Activated CD4-positive, CD25-positive, alpha-beta regulatory T cell treated with anti-CD3 and anti-CD28 coated beads, Interleukin-2, amount 50 U/mL, for 16 hours (primary cell): Measurements from ENCODE around the gene HERC6.
"Not testable (repeated sequence)": the region's sequence is repeated elsewhere in the genome, so short reads cannot be mapped to it uniquely, and the experiment has no call there.

ENCODE experiments used
- DNase-seq: peaks from one replicate; pipeline ENCODE4 v3.0.0-alpha.2; 2020; ENCODE audit warnings: low read depth, low spot score

Gene HERC6

DNA sequence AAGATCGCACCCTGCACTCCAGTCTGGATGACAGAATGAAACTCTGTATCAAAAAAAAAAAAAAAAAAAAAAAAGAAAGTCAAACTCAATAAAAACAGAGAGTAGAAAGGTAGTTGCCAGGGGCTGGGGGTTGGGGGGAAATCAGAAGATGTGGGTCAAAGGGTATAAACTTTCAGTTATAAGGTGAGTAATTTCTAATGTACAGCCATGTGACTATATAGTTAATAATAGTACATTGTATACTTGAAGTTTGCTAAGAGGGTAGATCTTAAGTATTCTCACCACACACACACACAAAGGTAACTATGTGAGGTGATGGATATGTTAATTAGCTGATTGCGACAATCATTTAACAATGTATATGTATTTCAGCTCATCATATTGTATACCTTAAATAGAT lies 11.5 kb downstream of the HERC6 start:
- no peak for DNase-seq

DNA sequence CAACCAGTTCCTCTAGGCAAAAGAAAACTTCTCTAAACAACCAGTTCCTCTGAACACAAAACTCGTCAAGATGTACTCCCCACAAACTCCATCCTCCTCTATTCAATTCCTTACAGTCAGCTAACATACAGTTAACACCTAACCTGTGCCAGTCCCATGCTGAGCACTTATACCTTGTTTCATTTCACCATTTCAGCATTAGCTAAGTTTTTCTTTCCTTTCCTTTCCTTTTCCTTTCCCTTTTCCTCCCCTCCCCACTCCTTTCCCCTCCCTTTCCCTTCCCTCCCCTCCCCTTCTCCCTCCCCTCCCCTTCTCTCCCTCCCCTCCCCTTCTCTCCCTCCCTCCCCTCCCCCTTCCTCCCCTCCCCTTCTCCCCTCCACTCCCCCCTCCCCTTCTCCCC lies 13.1 kb downstream of the HERC6 start:
- DNase-seq, result no peak

DNA sequence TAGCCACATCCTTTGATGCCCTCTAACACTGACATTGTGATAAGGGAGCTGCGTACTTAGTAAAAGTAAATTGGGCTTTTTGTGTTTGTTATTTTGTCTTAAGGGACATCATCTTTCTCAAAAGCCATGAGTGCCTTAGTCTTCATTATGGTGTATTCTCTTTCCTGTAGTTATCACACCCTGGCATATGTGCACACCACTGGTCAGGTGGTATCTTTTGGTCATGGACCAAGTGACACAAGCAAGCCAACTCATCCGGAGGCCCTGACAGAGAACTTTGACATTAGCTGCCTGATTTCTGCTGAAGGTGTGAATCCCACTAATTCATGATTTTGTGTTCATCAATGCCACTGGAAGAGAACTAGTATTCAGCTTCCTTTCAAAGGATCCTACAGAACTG lies 18.0 kb downstream of the HERC6 start:
- DNase-seq, result no peak

DNA sequence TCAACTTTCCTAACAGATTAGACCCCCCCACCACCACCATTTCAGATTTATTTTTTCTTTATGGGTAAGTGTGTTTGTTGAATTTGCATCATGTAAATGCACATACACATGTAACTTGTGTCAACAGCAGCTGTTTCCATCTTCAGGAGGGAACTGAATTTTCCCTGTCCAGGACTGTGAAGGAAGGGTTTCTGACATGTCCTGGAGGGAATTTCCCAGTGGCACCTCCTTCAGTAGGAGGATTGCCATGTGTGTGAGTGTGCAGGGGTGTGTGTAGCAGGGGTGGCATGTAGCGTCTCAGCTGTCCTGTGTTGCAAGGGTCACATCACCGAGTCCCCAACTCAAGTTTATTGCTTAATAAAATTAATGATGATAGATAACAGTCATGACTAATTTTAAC lies 19.7 kb downstream of the HERC6 start:
- DNase-seq, result no peak

DNA sequence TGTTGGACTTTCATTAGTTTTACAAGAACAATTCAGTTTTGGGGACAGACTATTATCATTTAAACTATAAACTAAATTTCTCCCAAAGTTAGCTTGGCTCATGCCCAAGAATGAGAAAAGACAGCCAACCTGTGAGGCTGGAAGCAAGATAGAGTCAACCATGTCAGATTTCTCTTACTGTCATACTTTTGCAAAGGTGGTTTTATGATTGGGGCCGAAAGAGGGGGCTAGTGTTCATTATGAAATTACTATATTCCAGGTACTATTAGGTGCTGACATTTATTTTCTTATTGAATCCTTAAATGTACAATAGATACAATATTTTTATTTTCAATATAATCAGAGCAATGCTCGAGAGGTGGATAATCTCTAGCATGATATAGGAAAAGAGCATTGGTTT lies 30.6 kb downstream of the HERC6 start:
- no peak for DNase-seq

DNA sequence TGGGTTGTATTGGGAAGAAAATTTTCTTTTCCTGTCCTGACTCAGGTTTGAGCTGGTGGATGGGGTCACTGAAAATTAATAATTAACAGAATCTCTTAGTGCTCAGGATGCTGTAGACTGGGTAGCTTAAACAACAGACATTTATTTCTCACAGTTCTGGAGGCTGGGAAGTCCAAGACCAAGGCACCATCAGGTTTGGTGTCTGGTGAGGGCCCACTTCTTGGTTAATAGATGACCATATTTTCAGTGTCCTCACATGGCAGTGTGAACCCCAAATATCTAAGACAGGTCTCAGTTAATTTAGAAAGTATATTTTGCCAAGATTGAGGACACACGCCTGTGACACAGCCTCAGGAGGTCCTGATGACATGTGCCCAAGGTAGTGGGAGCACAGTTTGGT lies 31.1 kb downstream of the HERC6 start:
- no peak for DNase-seq

DNA sequence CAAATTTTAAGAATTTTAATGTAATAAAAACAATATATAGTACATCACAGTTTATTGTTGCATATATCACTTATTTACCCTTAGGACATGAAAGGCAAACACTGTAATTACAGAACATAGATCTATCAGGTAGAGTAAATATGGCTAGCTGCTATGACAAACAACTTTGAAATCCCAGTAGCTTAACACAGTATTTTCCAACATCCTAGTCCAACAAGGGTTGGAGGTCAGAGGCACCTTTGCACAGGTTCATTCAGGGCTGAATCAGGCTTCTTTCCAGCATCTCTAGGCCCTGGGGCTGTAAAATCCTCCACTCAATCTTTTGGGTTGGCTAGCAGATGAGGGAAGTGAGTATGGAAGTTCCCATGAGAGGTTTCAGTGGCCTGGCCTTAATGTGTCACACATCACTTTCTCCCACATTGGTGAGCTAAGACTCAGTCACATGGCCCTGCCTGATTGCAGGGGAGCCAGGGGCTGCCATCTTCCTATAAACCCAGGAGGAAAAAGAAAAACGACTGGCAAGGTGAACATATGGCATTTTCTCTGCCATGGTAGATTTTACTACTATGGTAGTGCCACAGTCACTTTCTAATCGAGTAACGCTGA lies 32.9 kb downstream of the HERC6 start:
- DNase-seq, result no peak

DNA sequence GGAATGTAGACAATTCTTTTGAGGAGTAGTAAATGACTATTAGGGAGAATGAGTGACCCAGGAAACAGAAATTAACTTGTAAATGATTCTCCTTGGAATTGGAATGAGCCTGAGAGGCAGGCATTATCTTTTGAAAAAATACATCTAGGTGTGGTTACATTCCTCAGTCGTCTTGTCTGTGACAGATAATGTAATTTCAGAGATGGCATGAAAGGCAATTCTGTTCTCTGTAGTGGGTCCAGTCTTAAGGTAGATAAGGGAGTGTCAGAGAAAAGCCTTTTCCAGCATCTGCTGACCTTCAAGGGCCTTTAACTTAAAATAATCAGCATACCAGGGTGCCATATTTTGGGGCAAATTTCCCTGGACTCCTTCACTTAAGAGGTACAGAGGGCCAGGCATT lies 35.1 kb downstream of the HERC6 start:
- DNase-seq, result no peak

DNA sequence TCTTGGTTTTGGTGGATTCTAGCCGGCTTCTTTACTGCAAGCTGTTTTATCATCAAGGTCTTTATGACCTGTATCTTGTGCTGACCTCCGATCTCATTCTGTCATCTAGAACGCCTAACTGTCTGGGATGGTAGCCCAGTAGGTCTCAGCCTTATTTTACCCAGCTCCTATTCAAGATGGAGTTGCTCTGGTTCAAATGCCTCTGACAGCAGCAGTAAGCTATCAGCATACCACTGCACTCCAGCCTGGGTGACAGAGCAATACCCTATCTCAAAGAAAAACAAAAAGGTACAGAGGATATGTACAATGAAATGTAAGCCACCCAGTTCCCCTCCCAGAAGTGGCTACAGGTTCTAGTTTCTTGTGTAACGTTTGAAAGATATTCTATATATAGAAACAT lies 36.1 kb downstream of the HERC6 start:
- no peak for DNase-seq

DNA sequence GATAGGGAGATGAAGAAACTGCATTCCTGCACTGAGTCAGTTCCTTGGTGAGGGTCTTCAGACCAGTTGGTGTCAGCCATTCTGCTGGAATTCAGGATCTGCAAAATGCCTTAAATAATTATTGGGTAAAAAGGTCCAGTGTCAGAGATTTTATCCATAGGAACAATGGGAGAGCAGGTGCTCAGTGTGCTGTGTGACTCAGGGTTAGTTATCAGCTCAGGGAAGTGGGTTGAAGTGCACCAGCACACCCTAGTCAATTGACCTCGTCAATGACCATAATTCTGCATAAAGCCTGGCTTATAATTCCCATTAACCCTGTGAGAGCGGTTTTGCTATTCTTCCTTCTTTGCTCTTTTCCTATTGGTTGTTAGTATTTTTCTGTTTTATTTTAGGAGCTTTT lies 37.3 kb downstream of the HERC6 start:
- no peak for DNase-seq

DNA sequence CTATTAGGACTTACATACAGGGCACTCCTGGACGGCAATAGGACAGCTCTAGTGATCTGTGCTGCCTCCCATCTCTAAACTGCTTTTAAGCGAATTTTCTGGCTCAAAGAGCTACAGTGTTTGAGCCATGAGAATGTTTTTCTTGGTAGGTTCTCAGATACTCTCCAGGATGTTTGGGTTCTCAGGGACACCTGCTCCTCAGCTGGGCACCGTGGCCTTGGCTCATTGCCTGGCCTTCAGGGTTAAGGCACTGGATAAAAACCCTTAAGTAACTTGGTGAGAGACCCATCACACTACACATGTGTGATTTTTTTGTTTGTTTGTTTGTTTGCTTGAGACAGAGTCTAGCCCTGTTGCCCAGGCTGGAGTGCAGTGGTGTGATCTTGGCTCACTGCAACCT lies 39.8 kb downstream of the HERC6 start:
- no peak for DNase-seq

DNA sequence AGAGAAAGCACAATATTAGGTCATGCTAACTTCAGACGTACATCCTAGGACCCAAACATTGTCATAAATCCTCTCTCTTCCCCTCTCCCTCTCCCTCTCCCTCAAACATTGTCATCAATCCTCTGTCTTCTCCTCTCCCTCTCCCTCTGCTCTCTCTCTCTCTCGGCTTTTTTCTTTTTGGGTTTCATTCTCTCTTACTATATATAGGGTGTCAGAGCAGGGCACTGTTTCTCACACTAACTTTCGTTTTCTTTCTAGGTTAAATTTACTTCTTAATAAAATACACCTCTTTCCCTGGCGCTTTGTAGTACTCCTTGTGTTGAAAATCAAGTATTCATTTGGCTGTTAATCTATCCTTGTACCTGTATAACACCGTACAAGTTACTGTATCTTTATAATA lies 41.2 kb downstream of the HERC6 start:
- DNase-seq, result no peak

DNA sequence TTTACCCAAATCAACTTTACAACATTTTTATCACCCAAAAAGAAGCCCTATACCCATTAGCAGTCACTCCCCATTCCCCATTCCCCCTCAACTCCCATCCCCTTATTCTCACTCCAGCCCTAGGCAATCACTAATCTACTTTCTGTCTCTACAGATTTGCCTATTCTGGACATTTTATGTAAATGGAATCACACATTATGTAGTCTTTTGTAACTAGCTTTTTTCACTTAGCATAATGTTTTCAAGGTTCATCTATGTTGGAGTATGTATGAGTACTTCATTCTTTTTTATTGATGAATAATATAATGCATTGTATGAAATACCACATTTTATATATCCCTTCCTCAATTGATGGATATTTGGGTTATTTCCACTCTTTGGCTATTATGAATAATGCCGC lies 42.2 kb downstream of the HERC6 start:
- no peak for DNase-seq

DNA sequence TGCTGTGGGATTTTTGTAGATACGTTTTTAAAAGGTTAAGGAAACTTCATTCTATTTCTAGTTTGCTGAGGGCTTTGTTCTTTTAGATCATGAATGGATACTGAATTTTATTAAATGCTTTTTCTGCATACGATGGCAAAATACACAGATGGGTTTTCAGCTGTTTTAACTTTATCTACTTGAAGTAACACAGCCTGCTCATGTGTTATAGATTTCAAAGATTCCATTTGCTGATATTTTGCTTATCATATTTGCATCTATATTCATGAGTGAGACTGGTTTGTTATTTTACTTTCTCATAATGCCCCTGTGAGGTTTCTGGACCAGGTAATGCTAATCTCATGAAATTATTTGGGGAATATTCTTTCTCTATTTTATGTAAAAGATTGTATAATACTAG lies 43.8 kb downstream of the HERC6 start:
- DNase-seq, result no peak

DNA sequence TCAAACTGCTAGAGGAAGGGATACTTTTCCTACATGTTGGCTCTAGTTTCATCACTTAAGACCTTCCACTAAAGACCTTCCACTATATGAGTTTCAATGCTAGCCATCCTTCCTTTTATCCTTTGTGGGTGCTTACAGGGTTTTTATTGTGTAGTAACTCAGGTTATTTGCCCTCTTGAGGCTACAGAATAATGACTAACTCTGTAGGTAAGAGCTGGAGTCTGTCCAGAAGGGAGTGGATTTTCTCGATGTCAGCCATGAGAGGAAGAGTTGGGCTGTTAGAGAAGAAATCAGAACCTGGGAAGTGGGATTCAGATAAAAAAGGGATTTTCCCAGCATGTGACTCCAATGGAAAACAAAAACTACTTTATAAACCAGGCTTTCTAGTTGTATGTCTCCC lies 50.7 kb downstream of the HERC6 start:
- DNase-seq, result no peak

DNA sequence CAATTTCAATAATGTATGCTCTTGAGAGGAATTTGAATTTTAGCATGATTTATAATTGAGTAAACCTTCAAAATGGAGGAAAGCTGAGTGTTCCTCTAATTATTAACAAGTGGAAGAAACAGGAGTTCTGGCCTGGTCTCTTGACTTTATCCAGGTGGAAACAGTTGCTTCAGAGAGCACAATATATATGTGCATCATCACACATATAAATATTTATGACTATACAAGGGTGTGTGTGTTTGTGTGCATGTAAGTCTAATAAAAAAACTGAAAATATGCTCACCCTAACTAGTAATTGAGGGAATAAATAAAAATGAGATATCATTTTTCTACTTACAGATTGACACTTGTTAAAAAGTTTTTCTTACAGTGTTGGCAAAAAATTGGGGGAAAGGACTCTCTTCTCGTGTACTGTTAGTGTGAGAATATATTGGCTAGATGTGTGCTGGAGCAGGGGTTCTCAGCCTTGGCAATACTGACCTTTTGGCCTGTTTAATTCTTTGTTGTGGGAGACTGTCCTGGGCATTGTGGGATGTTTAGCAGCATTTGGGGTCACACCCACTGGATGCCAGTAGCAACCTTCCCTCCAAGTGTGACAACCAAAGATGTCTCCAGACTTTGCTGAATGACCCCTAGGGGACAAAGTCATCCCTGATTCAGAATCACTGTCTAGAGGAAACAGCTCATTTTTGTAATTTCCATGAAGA lies 57.5 kb downstream of the HERC6 start:
- DNase-seq, result no peak

DNA sequence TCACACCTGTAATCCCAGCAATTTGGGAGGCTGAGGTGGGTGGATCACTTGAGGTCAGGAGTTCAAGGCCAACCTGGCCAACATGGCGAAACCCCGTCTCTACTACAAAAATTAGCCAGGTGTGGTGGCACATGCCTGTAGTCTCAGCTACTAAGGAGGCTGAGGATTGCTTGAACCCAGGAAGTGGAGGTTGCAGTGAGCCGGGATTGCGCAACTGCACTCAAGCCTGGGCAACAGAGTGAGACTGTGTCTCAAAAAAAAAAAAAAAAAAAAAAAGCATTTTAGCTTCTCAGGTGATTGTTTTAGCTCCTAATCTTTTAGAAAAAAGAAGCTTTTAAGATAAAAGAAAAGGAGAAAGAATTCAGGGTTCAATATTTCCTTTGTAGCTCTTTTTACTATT lies 59.2 kb downstream of the HERC6 start:
- not testable (repeated sequence) for DNase-seq

DNA sequence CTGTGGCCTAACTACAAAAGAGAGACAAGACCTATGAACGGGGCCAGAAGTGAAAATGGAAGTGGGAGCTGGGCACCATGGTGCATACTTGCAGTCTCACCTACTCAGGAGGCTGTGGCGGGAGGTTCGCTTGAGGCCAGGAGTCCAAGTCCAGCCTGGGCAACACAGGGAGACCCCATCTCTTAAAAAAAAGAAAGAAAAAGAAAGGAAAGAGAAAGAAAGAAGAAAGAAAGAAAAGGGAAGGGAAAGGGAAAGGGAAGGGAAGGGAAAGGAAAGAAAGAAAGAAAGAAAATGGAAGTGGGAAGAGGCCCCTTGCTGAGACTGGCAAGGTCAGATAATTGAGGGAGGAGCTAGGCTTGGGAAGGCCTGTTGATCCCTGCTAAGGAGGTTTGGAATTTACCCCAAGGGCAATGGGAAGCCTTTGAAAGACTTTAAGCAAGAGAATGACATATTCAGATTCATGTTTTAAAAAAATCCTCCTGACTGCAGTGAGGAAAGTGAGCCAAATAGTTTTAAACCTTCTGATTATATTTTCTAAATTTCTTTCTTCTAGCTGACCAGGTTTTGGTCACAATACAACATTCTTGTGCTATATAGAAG lies 60.6 kb downstream of the HERC6 start:
- no peak for DNase-seq

DNA sequence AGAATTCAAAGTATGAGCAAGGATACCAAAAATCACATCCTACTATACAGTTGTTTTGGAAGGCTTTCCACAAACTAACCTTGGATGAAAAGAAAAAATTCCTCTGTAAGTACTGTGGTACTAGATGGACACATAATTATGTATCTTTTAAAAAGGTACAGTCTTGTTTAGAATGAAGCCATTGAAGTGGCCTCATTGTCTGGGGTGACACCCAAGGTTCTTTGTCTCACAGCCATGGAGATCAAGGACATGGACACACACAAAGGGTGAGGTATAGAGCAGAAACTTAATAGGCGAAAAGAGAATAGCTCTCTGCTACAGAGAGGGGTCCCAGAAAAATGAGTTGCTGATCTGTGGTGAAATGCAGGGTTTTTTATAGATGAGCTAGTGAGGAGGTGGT lies 61.5 kb downstream of the HERC6 start:
- DNase-seq, result no peak

DNA sequence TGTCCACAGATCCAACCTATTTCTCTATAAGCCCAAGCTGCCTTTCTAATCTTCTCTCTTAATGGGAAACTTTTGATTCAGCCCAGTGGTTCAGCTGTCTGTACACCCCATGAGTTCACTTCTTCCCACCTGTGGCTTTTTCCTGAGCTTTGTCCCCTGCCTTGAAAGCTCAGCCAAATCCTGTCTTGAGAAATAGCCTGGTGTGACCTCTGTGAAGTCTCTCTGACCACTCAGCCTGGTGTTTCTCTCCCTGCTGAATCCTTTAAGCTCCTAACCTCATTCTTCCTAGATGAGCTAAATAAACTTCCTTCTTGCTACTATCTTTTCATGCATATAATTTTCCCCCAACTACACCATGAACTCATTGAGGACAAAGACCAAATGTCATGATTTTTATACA lies 63.0 kb downstream of the HERC6 start:
- DNase-seq, result no peak

DNA sequence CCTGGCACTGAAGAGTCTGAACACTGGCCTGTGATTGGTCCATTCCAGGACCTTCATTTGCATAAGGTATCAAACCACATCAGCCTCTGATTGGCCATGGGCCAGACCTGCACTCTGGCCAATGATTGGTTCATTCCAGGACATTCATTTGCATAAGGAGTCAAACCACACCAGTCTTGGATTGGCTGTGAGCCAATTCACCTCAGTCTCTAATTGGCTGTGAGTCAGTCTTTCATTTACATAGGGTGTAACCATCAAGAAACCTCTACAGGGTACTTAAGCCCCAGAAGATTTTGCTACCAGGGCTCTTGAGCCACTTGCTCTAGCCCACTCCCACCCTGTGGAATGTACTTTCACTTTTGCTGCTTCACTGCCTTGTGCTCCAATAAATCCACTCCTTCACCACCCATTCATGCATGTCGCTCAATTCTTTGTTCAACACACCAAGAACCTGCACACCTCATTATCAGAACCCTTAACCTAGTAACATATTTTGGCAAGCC lies 64.1 kb downstream of the HERC6 start:
- DNase-seq, result no peak

DNA sequence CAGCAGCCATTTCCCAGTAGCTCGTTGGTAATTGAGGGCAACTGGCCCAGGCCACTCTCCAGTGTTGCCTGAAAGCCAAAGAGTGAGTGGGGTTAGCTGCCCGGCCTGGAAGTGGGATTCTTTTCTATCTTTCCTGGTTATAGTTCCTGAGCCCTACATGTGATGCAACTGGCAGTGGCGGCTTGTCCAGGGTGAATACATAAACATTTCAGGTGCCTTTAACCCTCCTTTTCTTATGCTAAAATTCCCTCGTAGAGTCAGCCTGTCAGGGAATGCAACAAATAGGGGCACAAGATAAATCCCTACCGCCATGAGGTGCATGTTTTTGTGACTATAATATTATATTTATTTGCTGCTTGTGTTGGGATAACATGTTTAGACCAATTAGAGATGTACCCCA lies 64.8 kb downstream of the HERC6 start:
- DNase-seq, result no peak

DNA sequence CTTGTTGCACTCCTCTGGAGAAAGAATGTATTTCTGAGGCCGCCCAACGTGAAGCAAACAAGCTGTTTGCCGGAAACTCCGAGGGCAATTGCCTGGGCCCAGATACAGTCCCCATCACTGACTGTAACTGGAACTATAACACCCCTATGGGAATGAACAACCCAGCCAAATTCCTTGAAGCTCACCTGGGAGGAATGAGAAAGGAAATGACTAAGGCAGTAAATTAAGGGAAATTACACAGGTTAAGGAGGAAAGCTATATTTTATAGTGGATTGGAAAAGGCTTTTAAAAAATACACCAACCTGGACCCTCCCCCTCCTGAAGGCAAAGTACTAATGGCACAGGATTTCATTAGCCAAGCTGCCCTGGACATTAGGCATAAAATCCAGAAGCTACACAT lies 66.6 kb downstream of the HERC6 start:
- no peak for DNase-seq
